HG02759 (cell line): ENCODE data around the gene NDRG3.
"Not testable (repeated sequence)": the region's sequence is repeated elsewhere in the genome, so short reads cannot be mapped to it uniquely, and the experiment has no call there.

Source experiments
- ATAC-seq: cut with Tn5 transposase; IDR thresholded peaks from one replicate; pipeline ENCODE4 v1.9.1; 2021; ENCODE audit warnings: mild to moderate bottlenecking, moderate library complexity; ENCODE audit not compliant: unreplicated experiment

The NDRG3 gene

DNA sequence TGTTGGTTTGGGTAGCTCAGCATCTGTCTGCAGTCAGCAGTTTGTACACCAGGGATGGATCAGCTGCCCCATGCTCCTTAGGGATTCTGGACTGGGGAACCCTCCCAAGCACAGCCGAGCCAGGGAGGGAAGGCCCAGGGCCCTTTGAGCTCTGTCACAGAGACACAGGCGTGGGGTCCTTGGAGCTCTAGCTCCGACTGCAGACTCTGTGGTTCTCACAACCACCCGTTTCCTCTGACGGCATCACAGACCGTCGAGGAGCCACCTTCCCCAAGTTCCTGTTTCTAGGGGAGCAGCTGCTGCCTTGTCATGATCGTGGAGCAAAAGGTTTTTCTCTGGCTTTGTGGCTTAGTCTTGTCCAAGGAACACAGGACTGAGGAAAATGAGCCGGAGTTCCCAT lies 99.9 kb downstream of the NDRG3 start, which contains the start of gene SLA2:
SLA2 (minus strand) TSS at position 199 of the 400 bp plus-strand sequence. CDS start 4,861 bp downstream, outside the sequence.
- no peak for ATAC-seq

DNA sequence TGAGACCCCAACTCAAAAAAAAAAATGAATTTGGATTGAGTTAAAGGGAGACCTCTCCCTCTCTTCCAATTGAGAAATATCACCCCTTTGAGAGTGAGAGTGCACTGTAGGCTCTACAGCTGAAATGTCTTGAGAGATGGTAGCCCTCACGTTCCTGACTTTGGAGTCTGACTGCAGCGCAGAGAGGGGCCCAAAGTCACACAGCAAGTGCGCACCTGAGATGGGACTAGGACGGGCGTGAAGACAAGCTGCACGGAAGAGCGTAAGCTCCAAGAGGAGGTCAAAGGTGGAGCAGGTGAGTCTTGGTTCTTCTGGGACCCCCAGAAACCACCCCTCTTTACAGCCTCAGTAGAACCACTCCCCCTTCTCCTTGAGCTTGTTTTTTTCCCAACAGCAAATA lies 100.5 kb downstream of the NDRG3 start:
- ATAC-seq, result no peak

DNA sequence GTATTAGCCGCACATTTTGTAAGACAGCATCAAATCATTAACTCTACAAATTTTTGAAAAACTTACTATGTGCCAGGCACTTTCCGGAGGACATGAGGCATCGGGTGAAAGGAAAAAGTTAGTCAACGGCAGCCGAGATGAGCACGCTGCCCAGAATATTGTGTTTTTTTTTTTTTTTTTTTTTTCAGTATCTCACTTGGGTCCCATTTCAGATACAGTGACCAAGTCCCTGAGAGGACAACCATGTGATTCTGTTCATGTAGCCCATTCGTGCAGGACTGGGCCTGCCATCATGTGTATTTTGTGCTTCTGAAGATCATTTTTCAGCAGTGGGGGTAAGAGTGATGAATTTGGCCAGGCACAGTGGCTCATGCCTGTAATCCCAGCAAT lies 101.2 kb downstream of the NDRG3 start:
- ATAC-seq, result no peak

DNA sequence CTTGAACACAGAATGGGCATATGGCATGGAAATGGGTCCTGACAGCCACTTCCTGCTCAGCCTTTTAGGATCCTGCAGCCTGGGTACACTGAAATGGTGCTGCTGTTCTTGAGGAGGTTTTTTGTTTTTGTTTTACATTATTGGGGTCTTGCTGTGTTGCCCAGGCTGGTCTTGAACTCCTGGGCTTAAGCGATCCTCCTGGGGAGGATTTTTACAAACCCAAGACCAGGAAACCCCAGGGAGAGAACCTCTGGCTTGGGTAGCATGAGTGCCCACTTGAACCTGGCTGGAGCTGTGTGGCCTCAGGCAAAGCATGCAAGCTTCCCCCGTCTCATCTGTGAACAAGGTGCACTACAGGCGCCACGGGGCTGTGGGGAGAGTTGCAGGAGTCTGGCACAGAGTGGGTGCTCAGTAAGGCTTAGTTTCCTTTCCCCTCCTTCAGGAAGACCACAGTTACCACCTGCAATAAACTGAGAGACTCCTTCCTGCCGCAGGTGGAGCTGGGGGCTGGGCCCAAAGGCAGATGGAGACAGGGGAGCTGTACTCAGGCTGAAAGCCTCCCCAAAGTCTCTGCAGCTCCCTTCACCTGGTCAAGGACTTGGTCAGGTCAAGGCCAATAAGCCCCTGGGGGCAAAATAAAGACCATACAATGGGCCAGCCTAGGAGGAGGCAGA lies 101.7 kb downstream of the NDRG3 start:
- ATAC-seq, result no peak

DNA sequence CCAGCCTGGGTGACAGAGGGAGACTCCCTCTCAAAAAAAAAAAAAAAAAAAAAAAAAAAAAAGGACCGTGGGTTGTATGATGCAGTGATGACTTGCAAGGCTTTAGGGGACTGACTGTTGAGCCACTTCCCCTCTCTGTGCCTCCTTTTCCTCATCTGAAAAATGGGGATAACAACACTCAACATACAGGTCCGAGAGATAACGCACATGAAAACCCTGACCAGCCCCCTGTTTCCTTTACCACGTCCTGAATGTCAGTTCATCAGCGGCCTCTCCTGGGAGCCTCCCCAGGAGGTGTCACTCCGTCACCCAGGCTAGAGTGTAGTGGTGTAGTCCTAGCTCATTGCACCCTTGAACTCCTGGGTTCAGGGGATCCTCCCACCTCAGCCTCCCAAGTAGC lies 103.8 kb downstream of the NDRG3 start:
- ATAC-seq, result no peak

DNA sequence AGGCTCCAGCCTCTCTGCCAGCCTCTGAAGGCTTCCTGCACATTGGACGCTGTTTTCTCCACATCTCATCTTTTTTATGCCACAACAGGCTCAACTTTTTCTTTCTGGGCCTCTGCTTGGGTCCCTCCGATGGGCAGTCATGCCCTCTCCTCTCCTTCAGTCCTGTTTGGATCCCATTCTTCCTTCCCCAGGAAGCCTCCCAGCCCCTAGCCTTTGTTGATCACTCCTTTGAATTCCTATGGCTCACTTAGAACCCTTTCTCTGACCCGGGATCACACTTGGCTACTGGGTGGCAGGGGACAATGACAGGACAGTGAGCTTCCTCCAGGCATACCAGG lies 104.4 kb downstream of the NDRG3 start:
- ATAC-seq, result no peak

DNA sequence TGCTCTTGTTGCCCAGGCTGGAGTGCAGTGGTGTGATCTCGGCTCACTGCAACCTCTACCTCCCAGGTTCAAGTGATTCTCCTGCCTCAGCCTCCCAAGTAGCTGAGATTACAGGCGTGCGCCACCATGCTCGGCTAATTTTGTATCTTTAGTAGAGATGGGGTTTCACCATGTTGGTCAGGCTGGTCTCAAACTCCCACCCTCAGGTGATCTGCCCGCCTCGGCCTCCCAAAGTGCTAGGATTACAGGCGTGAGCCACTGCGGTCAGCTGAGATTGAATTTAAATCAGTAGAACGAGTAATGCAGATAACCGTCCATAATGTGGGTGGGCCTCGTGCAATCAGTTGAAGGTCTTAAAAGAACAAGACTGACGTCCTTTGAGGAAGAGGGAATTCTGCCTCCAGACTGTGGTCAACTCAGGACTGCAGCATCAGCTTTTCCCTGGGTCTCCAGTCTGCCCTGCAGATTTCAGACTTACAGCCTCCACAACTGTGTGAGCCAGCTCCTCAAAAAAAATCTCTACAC lies 107.0 kb downstream of the NDRG3 start:
- not testable (repeated sequence) for ATAC-seq

DNA sequence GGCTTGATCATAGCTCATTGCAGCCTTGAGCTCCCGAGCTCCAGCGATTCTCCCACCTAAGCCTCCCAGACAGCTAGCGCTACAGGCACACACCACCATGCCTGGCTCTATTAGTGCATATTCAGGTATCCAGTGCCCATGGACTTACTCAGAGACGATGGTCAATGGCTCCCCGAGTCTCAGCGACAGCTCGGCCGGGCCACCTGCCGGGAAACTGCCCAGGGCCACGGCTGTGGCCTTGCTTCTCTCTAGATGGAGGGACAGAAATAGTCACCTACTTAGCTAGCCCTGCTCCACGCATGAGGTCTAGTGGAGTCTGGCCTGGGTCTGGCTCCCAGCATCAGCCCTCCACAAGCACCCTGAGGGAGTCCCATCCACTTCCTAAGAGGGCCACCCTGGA lies 111.5 kb downstream of the NDRG3 start:
- ATAC-seq, result no peak

DNA sequence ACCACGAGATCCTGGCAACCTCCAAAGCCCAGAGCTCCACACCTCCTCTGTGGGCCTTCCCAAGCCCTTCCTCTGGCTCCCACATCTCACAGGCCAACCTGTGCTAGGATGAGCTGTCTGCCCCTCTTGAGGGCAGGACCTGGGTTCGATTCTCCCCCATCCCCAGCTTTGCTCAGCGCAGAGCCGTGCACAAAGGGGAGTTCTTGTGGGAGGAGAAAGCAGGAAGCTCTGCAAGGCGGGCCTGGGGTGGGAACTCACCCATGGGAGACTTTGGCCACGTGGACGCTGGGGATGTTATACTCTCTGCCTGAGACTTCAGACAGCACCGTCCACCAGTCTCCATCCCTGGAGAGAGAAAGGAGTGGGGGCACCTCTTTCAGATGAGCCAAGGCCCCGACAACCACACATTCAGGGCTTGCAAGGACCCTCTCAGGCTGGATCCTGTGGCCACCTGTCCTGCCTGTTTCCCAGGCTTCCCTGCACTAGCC lies 112.6 kb downstream of the NDRG3 start:
- no peak for ATAC-seq

DNA sequence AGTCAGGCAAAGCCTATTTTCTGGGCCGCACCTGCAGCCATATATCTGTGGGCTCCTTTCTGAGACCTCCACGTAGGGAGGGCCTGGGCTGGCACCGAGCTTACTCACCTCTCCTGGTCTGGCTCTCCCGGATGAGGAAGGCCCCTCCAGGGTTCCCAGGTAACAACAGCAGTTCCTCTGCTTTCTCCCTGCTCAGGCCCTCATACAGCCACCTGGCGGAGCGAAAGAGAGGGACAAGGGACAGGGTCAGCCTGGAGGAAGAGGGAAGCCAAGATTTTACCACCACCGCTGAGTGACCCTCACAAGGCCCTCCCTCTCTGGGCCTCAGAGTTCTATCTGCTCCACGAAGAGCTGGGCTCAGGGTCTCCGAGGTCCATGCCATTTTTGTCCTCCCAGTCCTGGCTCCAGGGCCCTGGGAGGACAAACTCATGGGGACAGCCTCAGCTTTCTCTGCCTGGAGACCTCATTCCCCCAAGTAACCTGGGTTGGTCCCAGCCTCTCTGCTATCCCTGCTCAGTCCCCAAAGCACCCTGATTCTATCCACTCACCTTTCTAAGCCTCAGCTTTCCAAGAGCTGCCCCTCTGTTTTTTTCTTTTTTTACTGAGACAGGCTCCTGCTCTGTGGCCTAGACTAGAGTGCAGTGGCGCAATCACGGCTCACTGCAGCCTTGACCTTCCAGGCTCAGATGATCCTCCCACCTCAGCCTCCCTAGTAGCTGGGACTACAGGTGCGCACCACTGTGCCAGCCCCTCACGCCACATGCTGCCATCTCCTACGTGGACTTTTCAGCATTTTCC lies 113.2 kb downstream of the NDRG3 start:
- no peak for ATAC-seq

DNA sequence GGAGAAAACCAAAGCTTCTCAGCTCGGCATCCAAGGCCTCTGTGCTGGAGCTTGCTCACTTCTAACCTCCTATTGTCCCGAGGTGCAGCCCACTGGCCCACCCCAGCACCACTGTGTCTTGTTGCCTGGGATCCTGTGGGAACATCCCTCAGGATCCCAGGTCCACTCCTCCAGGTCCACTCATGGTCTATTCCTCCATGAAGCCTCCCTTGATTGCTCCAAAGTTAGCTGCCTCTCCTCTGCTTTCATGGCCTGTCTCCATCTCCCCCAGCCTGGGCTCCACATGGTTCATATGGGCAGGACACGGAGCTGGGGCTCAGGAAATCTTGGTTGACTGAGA lies 113.8 kb downstream of the NDRG3 start:
- no peak for ATAC-seq

DNA sequence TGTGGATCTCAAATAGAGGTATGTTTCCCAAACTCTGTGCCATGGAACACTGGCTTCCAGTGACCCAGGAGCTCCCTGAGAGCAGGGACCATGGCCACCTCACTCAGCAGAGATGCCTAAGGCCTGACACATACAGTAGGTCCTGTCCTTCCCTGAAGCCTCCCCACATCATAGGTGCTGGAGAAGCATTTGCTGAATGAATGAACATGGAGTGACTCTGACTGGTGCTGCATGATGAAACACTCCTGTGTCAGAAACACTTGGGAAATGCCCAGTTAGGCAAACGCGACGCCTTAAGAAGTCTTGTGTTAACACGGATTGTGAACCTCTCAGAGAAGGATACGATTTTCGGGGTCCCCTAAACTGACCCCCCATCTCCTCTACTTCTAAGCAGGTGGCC lies 114.2 kb downstream of the NDRG3 start:
- no peak for ATAC-seq

DNA sequence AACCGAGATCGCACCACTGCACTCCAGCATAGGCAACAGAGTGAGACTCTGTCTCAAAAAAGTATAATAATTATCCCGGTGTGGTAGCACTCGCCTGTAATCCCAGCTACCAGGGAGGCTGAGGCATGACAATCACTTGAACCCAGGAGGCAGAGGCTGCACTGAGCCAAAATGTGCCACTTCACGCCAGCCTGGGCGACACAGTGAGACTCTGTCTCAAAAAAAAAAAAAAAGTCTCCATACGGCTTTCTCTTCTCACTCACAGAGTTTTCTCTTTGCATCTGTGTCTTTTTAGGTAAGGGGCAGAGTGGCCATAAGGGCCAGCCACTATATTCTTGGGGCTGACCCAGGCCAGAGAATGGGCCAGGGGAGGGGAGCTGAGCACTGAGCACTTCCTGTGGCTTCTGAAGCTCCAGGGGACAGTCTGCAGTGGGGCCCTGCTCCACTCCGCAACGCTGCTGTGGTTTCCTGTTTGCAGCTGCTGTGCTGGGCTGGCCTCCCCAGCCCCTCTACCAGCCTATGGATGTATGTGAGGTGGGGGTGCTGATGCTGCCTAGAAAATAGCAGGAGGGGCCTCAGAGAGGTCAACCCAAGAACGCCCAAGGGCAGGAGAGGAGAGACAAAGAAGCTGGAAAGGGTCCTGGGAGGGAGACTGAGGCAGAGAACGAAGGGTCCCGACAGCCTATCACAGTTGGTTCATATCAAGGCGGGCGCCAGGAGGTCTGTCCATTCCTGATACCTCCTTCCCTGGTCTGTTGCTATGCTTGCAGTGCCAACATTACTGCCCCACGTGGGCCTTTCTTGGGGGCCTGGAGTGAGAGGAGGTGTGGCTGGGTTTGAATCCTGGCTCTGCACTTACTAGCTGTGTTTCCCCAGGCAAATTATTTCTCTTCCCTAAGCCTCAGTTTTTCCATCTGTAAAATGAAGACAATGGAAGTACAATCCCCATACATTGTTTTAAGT lies 115.9 kb downstream of the NDRG3 start:
- ATAC-seq, result no peak

DNA sequence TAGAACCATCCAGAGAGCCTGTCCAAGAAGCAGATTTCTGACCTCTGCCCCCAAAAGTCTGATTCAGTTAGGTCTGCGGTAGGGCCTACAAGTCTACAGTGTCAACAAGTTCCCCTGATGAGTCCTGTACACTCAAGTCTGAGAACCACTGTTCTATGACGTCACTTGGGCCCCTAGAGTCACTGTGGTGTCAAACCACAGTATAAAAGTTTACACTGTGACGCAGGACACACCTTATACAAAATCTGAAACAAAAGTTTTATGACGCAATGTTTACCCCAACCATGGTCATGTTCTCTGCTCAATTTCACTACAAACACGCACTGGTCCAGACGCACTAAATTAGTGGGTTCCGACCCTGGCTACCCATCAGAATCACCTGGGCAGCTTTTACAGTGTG lies 117.8 kb downstream of the NDRG3 start:
- no peak for ATAC-seq

DNA sequence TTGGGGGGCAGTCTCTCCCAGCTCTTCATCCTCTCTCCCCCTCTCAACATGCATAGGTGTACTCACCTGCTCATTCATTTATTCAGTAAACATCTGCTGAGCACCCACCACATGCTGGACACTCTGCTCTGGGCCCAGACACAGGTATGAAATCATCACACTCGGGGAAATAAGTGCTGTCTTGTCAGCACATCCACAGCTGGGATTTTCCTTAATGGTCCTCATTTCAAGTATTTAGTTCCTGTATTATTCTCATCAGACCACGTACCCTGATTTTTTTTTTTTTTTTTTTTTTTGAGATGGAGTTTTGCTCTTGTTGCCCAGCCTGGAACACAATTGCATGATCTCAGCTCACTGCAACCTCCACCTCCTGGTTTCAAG lies 121.0 kb downstream of the NDRG3 start:
- no peak for ATAC-seq

DNA sequence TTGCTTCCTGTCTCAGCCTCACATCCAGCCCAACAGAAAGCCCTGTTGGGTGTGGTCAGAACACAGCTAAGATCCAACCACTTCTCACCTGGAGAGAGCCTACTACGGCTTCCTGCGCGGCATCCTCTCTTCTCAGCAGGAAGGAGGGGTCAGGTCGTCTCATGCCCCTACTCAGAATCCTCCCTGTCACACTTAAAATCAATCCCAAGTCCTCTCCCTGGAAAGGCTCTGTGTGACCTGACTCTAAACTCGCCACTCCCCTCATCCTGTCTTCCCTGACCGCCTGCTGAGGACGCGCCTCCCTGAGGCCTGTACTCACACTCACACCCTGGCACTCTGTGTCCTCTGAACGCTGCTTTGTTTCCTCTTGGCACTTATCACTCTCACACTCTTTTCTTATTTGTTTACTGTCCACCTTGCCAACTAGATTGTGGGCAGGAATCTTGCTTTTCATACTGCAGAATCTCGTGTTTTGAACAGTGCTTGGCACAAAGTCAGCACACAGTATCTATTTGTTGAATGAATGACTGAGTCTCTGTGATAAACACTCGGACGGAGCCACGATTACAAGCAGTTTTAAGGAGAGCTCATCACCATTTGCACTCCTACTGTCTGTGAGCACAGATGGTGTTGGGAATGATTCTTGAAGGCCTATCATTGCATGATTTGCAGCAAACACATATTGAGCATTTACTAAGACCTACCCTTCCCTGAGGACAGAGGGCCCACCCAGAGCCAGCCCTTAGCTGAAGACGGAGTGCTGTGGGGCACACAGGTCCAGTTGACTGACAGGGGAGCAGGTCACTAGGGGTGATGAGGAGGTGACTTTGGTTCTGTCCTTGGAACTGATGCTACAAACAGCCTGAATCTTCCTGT lies 121.6 kb downstream of the NDRG3 start:
- ATAC-seq, result no peak

DNA sequence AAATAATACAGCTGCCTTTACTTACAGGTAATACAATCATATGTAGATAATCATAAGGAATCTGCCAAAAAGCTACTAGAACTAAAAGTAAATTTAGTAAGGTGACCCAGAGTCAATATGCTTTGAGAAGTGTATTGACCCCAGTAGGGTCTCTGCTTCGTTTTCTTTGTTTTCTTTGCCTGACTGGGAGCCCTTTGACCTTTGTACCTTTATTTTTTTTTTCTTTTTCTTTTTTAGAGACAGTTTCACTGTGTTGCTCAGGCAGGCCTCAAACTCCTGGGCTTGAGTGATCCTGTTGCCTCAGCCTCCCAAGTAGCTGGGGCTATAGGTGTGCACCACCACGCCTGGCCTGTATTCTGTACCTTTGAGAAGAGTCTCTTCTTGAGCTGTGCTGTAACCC lies 122.4 kb downstream of the NDRG3 start:
- ATAC-seq, result no peak

DNA sequence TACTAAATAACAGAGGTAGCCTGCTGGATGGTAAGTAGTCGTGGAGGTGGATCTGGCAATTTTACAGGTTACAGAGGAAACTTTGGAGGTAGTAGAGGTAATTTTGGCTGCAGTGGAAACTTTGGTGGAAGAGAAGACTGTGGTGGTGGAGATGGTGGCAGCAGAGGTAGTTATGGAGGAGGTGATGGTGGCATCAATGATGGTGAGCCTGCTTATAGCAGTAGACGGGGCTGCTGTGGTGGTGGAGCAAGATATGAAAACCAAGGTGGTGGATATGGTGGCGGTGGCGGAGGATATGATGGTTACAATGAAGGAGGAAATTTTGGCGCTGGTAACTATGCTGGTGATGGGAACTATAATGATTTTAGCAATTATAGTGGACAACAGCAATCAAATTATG lies 125.0 kb downstream of the NDRG3 start:
- ATAC-seq, result no peak

DNA sequence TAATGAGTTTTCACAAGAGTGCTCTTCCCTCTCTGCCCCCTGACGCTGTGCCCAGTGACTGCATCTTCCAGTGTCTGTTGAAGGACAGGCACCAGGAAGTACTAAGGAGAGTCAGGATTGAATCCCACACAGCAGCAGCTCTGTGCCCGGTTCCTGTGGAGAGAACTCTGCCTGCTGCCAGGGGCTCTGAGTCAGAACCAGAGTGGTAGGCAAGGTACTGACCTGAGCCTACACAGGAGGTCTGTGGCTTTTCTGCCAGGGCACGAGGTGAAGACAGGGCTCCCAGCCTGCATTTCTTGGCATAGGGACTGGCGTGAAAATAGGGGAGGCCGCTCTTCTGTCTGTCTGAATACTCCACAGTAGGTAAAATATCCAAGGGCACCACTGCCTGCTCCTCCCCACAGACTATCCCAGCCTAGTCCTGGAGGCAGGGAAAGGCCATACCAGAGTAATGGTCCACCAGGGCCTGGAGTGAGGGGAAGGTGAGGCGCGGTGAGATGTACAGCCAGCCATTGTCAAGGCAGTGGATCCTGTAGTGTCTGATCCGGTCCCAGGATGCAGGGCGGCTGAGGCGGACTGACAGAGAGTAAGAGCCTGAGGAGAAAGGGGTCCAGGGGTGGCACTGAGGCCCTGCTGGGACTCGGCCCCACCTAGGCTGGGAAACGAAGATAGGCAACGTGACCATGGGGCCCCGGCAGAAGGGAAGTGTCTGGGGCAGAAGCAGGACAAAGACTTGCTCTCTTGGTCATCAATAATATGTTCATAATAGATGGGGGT lies 130.9 kb downstream of the NDRG3 start:
- ATAC-seq, result no peak

DNA sequence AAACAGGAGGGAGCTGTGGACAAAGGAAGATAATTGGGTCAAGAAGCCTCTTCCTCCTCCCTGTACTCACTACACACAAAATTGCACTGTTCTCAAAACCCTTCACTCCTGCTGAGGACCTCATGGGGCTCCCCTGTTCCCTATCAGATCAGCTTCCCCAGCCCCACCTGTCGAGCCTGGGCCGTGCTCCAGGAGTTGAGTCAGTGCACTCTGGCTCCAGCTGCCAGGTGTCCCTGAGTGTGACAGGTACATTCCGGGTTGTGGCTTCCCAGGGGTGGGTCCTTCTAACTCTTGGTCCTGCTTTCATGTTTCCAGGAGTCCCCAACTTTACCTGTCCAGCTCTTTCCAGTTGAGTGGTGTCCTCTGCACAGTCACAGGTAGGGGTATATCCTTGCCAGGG lies 131.9 kb downstream of the NDRG3 start:
- no peak for ATAC-seq
